Loucy (cell line): ENCODE results near the gene IQCE.

Experiments used
- EZH2phosphoT487 ChIP-seq: fragments of 200-600 bp; IDR thresholded peaks from 2 replicates; pipeline ENCODE4 v1.6.1; 2018; ENCODE audit warnings: antibody characterized with exemption, mild to moderate bottlenecking, moderate library complexity, borderline replicate concordance
- TF ChIP-seq, protein P1 (sequence below): fragments of 200-600 bp; sonication (generic); conservative IDR thresholded peaks from 2 replicates; pipeline ENCODE4 v1.5.1; 2014; ENCODE audit warnings: mild to moderate bottlenecking, antibody characterized with exemption, low read length

DNA sequence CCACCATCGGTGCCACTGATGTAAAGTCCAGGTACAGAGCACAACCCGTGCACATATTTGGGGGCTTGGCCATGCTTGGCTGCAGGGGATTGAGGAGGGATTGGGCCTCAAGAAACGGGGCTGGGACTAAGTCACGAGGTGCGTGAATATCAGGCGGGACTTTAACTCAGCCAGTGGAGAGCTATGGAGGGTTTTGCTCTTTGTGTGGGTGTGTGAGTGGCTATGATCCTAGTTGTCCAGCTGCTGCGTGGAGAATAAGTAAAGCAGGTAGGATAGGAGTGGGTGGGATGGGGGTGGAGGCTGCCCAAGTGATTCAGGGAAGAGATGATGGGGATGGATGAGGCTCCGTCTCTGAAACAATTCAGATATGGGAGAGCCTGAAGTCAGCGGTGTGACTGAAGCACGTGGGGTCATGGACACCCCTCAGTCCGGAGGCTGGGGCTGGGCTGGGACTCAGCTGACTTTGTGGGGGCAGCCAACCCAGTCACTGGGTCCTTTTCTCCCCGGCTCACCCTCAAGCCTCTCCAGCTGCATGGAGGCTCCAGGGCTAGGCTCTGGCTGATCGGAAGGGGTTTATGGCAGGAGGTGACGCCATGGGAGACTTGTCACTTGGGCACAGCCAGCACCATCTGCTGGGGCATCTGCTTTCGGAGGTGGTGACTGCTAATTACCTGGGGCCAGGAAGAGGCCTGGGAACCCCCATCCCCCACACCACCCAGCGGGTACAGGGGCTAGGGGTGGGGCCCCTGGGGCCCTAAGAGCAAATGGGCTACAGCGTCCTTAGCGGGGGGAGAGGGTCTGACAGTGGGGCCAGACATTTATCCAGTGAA lies 40.9 kb upstream of the IQCE start:
- TF ChIP-seq EZH2phosphoT487, result no peak
- TF ChIP-seq, protein P1, sequence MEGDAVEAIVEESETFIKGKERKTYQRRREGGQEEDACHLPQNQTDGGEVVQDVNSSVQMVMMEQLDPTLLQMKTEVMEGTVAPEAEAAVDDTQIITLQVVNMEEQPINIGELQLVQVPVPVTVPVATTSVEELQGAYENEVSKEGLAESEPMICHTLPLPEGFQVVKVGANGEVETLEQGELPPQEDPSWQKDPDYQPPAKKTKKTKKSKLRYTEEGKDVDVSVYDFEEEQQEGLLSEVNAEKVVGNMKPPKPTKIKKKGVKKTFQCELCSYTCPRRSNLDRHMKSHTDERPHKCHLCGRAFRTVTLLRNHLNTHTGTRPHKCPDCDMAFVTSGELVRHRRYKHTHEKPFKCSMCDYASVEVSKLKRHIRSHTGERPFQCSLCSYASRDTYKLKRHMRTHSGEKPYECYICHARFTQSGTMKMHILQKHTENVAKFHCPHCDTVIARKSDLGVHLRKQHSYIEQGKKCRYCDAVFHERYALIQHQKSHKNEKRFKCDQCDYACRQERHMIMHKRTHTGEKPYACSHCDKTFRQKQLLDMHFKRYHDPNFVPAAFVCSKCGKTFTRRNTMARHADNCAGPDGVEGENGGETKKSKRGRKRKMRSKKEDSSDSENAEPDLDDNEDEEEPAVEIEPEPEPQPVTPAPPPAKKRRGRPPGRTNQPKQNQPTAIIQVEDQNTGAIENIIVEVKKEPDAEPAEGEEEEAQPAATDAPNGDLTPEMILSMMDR, result no peak
